Psoas muscle (tissue), 8 donors: ENCODE data around the gene C19orf47. TPM values are rescaled to one million over a fixed set of nuclear protein-coding genes. Genes with fewer than 3 reads are reported as not detected.
A peak's percentile ranks its signal among the peaks of the same experiment; 100 is the strongest.

Source experiments
- ATAC-seq, 4 donors: fragments of 200-7000 bp; cut with Tn5 transposase; one replicate each; pipeline ENCODE4 v1.9.1; 2020; ENCODE audit warnings: moderate library complexity in 3 of 4, mild to moderate bottlenecking in 2 of 4
- DNase-seq, 2 donors: peaks; one replicate each; pipeline ENCODE4 v3.0.0-alpha.2; 2020
- H3K27ac ChIP-seq: fragments of 200-600 bp; one replicate; pipeline ENCODE4 v1.8.0; 2022
- H3K27me3 ChIP-seq, 3 donors: fragments of 200-600 bp in 1 of 3; one replicate each; pipeline versions ENCODE4 v1.6.1 to v1.8.0; 2013 to 2022; ENCODE audit warnings: low read length in 2 of 3, mild to moderate bottlenecking in 2 of 3, moderate library complexity in 1 of 3; ENCODE audit not compliant: insufficient read depth in 3 of 3
- H3K36me3 ChIP-seq, 2 donors: fragments of 200-600 bp in 1 of 2; one replicate each; pipeline versions ENCODE4 v1.6.1 to v1.8.0; 2013 to 2022; ENCODE audit warnings: low read depth in 1 of 2, mild to moderate bottlenecking in 1 of 2, moderate library complexity in 1 of 2; ENCODE audit not compliant: insufficient read depth in 1 of 2
- H3K4me1 ChIP-seq: fragments of 200-600 bp; one replicate; pipeline ENCODE4 v1.8.0; 2022
- H3K4me3 ChIP-seq: fragments of 200-600 bp; one replicate; pipeline ENCODE4 v1.8.0; 2022; ENCODE audit warnings: mild to moderate bottlenecking
- H3K9me3 ChIP-seq: fragments of 200-600 bp; one replicate; pipeline ENCODE4 v1.8.0; 2022
- CTCF ChIP-seq: fragments of 200-600 bp; IDR thresholded peaks from one replicate; pipeline ENCODE4 v1.8.0; 2022; ENCODE audit warnings: antibody characterized with exemption
- WGBS, 3 donors: extraction: QIAGEN DNeasy Blood & Tissue Kit; methylation state at CpG; one replicate each; pipeline versions ENCODE4 v1.1.6 to v1.1.7; 2013; 5-methylcytosine and 5-hydroxymethylcytosine counted together
- intact Hi-C, 2 donors: fragments of 100-400 bp; cut with DNase I; formaldehyde crosslinking; loops; one replicate each; pipeline versions ENCODE4 v1.11.0 to v1.14.2; 2022
- long read RNA-seq, 2 donors: library from polyadenylated mRNA; unstranded; transcript quantifications; one replicate each; pipeline ENCODE4 v2.0.0, GENCODE V29; 2021
- polyA plus RNA-seq, 3 donors: library from polyadenylated mRNA; stranded (reverse); fragments of 200-250 nt; gene quantifications; one replicate each; pipeline ENCODE4 v1.2.3, GENCODE V29; 2013
- total RNA-seq, 4 donors: library from RNA; stranded (reverse); fragmentation: NEBNext Ultra II Directional in 2 of 4; extraction: Animal tissue kit (Norgen Biotek cat#: 25700) in 2 of 4; gene quantifications; one replicate each; pipeline versions ENCODE4 v1.2.1 to v1.2.4, GENCODE V29; 2021 to 2023
- donor health status: healthy with polysubstance abuse.
- donor health status: DM: no; HTN: no; CAD: no; lungs with moderate emphysema.
- donor health status: Bipolar disorder and iron deficiency.
- donor health status: healthy.
- donor health status: DM: yes; HTN: yes; CAD: no.
- donor health status: DM: no; HTN: no; CAD: no.
- donor health status: DM: no; HTN: no; CAD: no.
- donor health status: DM: yes; HTN: yes; CAD: no.

Gene C19orf47
- total RNA-seq (100 to 1,000 TPM; 220 to 299 (median 285) TPM), polyA plus RNA-seq (100 to 1,000 TPM; 368 to 436 (median 429) TPM)
- long read RNA-seq, donor 1, transcript C19orf47-209 (2 exons, 583 nt): major isoform, 6 of 85 reads
- long read RNA-seq, donor 1, partial matches to known transcripts: 6 of 85 reads
- long read RNA-seq, donor 1, other reads (novel, unspliced or antisense): 73 of 85 reads
- long read RNA-seq, donor 2, transcript C19orf47-209 (2 exons, 583 nt): major isoform, 10 of 210 reads
- long read RNA-seq, donor 2, partial matches to known transcripts: 49 of 210 reads
- long read RNA-seq, donor 2, other reads (novel, unspliced or antisense): 151 of 210 reads

- no peaks in the 10 kb centered on the region for H3K9me3 ChIP-seq
- intact Hi-C loops: loop anchor here in 1 of 2 donors (5.0 kb wide), 1 partner anchor 94 kb away; the partner anchor contains the start of gene SERTAD3
- H3K27ac ChIP-seq: peak within 1 kb of the TSS; percentile 94
- H3K36me3 ChIP-seq: no peaks in the 10 kb centered on the region
- DNase-seq (peak; percentile 99 to 100), ATAC-seq (peak; percentile 94 to 98 (median 96))
- WGBS, 3 donors: 0% methylated on average over 62 to 77 of the region's 77 CpGs
- peaks cover 18% of the 10 kb centered on the region for H3K4me1 ChIP-seq
- no peak for TF ChIP-seq CTCF
- H3K27me3 ChIP-seq: no peaks in the 10 kb centered on the region
- H3K4me3 ChIP-seq: peak within 1 kb of the TSS; percentile 85
Measured at GRCh38 chr19:40348125-40348913, at the start of gene C19orf47, which contains the start of gene PLD3. TSS of gene C19orf47 (minus strand) at chr19:40348397. CDS start at chr19:40341857, 6,540 bp downstream. TSS of gene PLD3 (plus strand) at chr19:40348695. CDS start at chr19:40366484, 17,789 bp downstream.

GRCh38 chr19:40397568-40397906 is 49.3 kb upstream of the C19orf47 start:
- no peak for TF ChIP-seq CTCF
- 93 to 96% (median 95%) methylated on average over 19 to 22 of the region's 22 CpGs for WGBS, 3 donors
- H3K4me3 ChIP-seq: no peak overlapping the region
- no peaks in the 10 kb centered on the region for H3K9me3 ChIP-seq
- ATAC-seq (no peak), DNase-seq (no peak)
- H3K27me3 ChIP-seq: no peaks in the 10 kb centered on the region
- no peaks in the 10 kb centered on the region for H3K36me3 ChIP-seq
- intact Hi-C loops: loop anchor here (5.0 kb wide), 1 partner anchor 40 kb away; no protein-coding TSS in a partner anchor
- no peaks in the 10 kb centered on the region for H3K4me1 ChIP-seq
- no peak overlapping the region for H3K27ac ChIP-seq

GRCh38 chr19:40396886-40397567 is 48.8 kb upstream of the C19orf47 start:
- H3K4me1 ChIP-seq: no peaks in the 10 kb centered on the region
- DNase-seq (no peak), ATAC-seq (no peak)
- WGBS, 3 donors: 86 to 92% (median 91%) methylated on average over 17 to 20 of the region's 20 CpGs
- H3K9me3 ChIP-seq: no peaks in the 10 kb centered on the region
- H3K27me3 ChIP-seq: no peaks in the 10 kb centered on the region
- no peak overlapping the region for H3K27ac ChIP-seq
- TF ChIP-seq CTCF: no peak
- intact Hi-C loops: loop anchor here (5.0 kb wide), 1 partner anchor 40 kb away; no protein-coding TSS in a partner anchor
- no peaks in the 10 kb centered on the region for H3K36me3 ChIP-seq
- no peak overlapping the region for H3K4me3 ChIP-seq

- ATAC-seq (no peak), DNase-seq (no peak)
- Histone ChIP-seq H3K9me3 (no peaks in the 10 kb centered on the region), H3K27me3 (no peaks in the 10 kb centered on the region), H3K36me3 (no peaks in the 10 kb centered on the region), H3K27ac (no peak overlapping the region), H3K4me1 (no peaks in the 10 kb centered on the region), H3K4me3 (no peak overlapping the region)
- no peak for TF ChIP-seq CTCF
- 83 to 86% (median 84%) methylated on average over 14 of the region's 14 CpGs for WGBS, 3 donors
- intact Hi-C loops: loop anchor here (5.0 kb wide), 1 partner anchor 39 kb away; no protein-coding TSS in a partner anchor
Measured at GRCh38 chr19:40395956-40396355, 47.8 kb upstream of the C19orf47 start.
